ENCODE measurements around the gene TP53TG5. TPM values are rescaled to one million over a fixed set of nuclear protein-coding genes. Genes with fewer than 3 reads are reported as not detected.

The TP53TG5 gene
- total RNA-seq, 2 experiments from 2014 or later = 0.29 TPM; not detected in 1

DNA sequence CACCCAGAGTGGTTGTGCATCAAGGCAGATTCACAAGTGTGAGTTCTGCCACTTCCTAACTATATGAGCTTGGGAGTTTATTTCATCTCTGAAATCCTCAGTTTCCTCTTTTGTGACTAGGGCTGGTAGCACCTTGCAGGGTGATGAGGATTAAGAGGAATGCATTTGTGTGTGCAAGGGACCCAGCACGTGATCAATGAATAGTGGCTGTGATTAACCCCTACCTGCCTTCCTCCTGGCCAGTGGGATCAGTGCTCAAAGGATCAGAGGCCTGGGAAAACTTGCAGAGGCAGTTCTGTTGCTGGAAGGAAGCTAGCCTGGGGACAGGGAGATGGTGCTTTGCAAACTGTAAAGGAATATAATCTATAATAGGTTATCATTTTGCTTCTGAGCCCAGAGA, 37.2 kb downstream of the TP53TG5 start:
- ChIA-PET CTCF (interaction anchor here (1.0 kb wide), 1 partner anchor 29 kb away, joined by 4 read pairs; no protein-coding TSS in a partner anchor), POLR2A (no interaction called here)
- intact Hi-C loops (cut with micrococcal nuclease) = no loop called here
- Mint-ChIP-seq H3K4me1 (ENCODE audit: low read depth) (peaks cover 27% of the 10 kb centered on the region), H3K4me3 (no peak overlapping the region), H3K27ac (no peak overlapping the region), H3K27me3 (peaks cover 2% of the 10 kb centered on the region), H3K9me3 (no peaks in the 10 kb centered on the region), H3K36me3 (ENCODE audit: low read depth) (peaks cover 8% of the 10 kb centered on the region)
- ATAC-seq (no peak), DNase-seq (no peak)
- TF ChIP-seq, protein P1, sequence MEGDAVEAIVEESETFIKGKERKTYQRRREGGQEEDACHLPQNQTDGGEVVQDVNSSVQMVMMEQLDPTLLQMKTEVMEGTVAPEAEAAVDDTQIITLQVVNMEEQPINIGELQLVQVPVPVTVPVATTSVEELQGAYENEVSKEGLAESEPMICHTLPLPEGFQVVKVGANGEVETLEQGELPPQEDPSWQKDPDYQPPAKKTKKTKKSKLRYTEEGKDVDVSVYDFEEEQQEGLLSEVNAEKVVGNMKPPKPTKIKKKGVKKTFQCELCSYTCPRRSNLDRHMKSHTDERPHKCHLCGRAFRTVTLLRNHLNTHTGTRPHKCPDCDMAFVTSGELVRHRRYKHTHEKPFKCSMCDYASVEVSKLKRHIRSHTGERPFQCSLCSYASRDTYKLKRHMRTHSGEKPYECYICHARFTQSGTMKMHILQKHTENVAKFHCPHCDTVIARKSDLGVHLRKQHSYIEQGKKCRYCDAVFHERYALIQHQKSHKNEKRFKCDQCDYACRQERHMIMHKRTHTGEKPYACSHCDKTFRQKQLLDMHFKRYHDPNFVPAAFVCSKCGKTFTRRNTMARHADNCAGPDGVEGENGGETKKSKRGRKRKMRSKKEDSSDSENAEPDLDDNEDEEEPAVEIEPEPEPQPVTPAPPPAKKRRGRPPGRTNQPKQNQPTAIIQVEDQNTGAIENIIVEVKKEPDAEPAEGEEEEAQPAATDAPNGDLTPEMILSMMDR (IDR thresholded peaks at IDR 0.05) = no peak

DNA sequence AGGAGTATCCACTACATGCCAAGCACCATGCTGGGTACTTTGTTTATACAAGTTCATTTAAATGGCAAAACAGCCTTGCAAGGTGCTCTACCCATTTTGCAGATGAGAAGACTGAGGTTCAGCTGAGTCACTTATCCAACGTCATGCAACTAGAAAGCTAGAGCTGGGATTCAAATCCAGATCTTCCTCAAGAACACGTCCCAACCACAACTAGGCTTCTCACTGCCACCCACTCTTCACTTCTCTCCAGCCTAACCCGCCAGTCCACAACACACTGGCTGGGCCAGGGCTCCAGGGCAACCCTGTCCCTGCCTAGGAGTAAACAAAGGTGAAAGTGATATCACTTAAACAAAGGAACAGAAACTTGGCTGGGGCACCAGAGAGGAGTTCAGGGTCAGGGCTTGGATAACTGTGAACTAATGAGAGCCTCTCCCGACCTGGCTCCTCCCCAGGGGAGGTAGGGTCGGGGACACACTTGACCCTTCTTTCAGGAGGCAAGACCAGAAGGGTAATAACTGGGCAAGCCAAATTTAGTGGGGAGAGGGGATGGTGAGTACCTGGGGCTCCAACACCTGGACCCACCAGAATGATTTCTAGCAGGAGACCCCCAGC, 37.8 kb downstream of the TP53TG5 start:
- DNase-seq = no peak
- Mint-ChIP-seq H3K27me3 (peaks cover 2% of the 10 kb centered on the region), H3K36me3 (ENCODE audit: low read depth) (peaks cover 14% of the 10 kb centered on the region), H3K27ac (no peak overlapping the region), H3K4me3 (no peak overlapping the region), H3K9me3 (no peaks in the 10 kb centered on the region), H3K4me1 (ENCODE audit: low read depth) (peaks cover 21% of the 10 kb centered on the region)
- no peak for ATAC-seq
- TF ChIP-seq, protein P1 (IDR thresholded peaks at IDR 0.05) = no peak
- ChIA-PET CTCF (interaction anchor here (1.2 kb wide), 1 partner anchor 18 kb away, joined by 3 read pairs; no protein-coding TSS in a partner anchor), POLR2A (no interaction called here)
- intact Hi-C loops (cut with micrococcal nuclease) = no loop called here

GRCh38 chr20:45339799-45340198, 38.3 kb downstream of the TP53TG5 start:
- peaks cover 16% of the 10 kb centered on the region for H3K4me1 Mint-ChIP-seq (ENCODE audit: low read depth)

GRCh38 chr20:45339084-45339483, 39.0 kb downstream of the TP53TG5 start:
- CTCF ChIA-PET = no interaction called here

More at GRCh38 chr20:45339799-45340198, 38.3 kb downstream of the TP53TG5 start:
- CTCF ChIA-PET = interaction anchor here (1.2 kb wide), 1 partner anchor 18 kb away, joined by 3 read pairs; no protein-coding TSS in a partner anchor
- ATAC-seq = no peak
- POLR2A ChIA-PET = no interaction called here
- Mint-ChIP-seq H3K27me3 (peaks cover 2% of the 10 kb centered on the region), H3K4me3 (no peak overlapping the region), H3K27ac (no peak overlapping the region), H3K9me3 (no peaks in the 10 kb centered on the region), H3K36me3 (ENCODE audit: low read depth) (peaks cover 19% of the 10 kb centered on the region)
- intact Hi-C loops (cut with micrococcal nuclease) = no loop called here
- TF ChIP-seq, protein P1 (IDR thresholded peaks at IDR 0.05) = no peak
- DNase-seq = no peak

More at GRCh38 chr20:45339084-45339483, 39.0 kb downstream of the TP53TG5 start:
- H3K27ac Mint-ChIP-seq = no peak overlapping the region
- ATAC-seq = no peak
- POLR2A ChIA-PET = no interaction called here
- no peak overlapping the region for H3K4me3 Mint-ChIP-seq
- no peaks in the 10 kb centered on the region for H3K9me3 Mint-ChIP-seq
- TF ChIP-seq, protein P1 (IDR thresholded peaks at IDR 0.05) = no peak
- peaks cover 18% of the 10 kb centered on the region for H3K36me3 Mint-ChIP-seq (ENCODE audit: low read depth)
- H3K27me3 Mint-ChIP-seq = peaks cover under 1% of the 10 kb centered on the region
- H3K4me1 Mint-ChIP-seq (ENCODE audit: low read depth) = peaks cover 12% of the 10 kb centered on the region
- intact Hi-C loops (cut with micrococcal nuclease) = no loop called here
- DNase-seq = no peak

Data from activated CD8-positive, alpha-beta T cell treated with anti-CD3 and anti-CD28 coated beads for 36 hours (primary cell).